Measurements from ENCODE around the gene EPB41L1. TPM values are rescaled to one million over a fixed set of nuclear protein-coding genes. Genes with fewer than 3 reads are reported as not detected.
A peak's percentile ranks its signal among the peaks of the same experiment; 100 is the strongest.

EPB41L1 gene
- polyA plus RNA-seq, 4 donors, result 63.6 to 81.6 (median 71.9) TPM

- no peak for DNase-seq (ENCODE audit: low read depth in 4 of 4, low spot score in 2 of 4)
Measured at GRCh38 chr20:36216314-36217025, 61.9 kb downstream of the EPB41L1 start.

- DNase-seq (ENCODE audit: low read depth in 4 of 4, low spot score in 2 of 4), result no peak
Measured at GRCh38 chr20:36217226-36217625, 62.7 kb downstream of the EPB41L1 start.

GRCh38 chr20:36218380-36219064 lies 64.0 kb downstream of the EPB41L1 start:
- no peak for DNase-seq (ENCODE audit: low read depth in 4 of 4, low spot score in 2 of 4)

DNA sequence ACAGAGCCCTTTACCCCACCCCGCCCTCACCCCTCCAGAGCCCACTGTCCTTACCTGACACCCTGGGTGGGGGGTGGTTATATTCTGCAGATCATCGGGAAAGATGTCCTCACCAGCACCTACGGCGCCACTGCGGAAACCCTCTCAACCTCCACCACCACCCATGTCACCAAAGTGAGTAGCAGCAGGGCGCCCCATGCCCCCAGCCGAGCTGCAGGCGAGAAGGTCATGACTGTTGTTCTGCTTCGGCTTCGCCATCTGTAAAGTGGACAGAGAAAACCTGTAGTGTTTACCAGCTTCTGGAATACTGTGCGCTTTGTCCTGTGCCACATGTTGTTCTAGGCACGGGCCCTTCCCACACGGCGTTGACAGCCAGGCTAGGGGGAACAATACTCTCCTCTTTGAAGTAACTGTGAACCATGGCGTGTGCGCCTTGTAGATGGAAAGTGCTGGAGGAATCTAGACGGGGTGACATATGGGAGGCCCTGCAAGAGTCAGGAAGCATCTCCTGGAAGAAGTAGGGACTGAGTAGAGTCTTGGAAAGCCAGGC lies 65.2 kb downstream of the EPB41L1 start:
- no peak for DNase-seq (ENCODE audit: low read depth in 4 of 4, low spot score in 2 of 4)

GRCh38 chr20:36225666-36226065 lies 71.1 kb downstream of the EPB41L1 start:
- no peak for DNase-seq (ENCODE audit: low read depth in 4 of 4, low spot score in 2 of 4)

DNA sequence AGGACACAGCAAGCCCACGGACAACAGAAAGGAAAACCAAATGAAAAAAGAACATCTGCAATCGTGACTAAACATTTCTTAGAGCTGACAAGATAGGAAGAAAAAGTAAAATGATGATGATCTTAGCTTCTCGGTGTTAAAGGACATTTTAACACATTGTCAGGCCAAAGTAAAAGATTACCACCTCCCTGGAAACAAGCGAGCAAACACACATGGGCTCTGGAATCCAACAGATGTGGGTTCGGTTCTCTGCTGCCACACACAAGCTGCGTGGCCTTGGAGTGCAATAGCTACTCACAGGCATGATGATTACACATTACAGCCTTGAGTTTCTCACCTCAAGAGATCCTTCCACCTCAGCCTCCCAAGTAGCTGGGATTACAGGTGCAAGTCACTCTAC lies 74.2 kb downstream of the EPB41L1 start:
- DNase-seq (ENCODE audit: low read depth in 4 of 4, low spot score in 2 of 4), result no peak

DNA sequence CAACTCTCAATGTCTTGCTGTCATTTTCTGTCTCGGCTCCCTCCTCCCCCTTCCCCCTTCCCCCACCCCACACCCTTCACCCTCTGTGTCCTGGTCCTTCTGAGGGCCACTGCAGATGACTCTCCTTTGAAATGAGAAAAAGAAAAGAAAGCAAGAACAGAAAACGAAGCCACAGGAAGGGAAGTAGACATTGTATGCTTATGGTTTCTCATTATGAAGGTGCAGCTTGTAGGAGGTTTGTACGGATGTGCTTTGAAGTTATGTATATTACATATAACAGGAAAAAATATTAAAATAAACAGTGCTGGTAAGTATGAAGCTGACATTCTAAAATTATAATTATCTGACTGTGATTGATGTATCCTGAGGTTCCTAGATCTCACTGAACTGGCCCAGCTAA lies 75.5 kb downstream of the EPB41L1 start:
- no peak for DNase-seq (ENCODE audit: low read depth in 4 of 4, low spot score in 2 of 4)

DNA sequence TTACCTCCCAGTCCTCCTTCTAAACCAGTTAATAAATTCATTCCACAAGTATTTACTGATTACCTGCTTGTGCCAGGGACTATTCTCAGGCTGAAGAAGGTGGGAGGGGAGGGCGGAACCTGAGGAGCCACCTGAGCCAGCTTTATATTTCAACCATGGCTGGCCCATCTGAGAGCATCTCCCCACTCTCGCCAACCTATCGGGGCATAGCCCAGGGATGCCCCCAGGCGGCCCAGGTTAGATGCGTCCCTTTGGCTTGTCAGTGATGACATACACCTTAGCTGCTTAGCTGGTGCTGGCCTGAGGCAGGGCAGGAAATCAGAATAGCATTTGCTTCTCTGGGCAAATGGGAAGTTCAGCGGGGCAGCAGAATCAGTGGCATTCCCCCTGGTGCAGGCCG lies 76.8 kb downstream of the EPB41L1 start:
- no peak for DNase-seq (ENCODE audit: low read depth in 4 of 4, low spot score in 2 of 4)

DNA sequence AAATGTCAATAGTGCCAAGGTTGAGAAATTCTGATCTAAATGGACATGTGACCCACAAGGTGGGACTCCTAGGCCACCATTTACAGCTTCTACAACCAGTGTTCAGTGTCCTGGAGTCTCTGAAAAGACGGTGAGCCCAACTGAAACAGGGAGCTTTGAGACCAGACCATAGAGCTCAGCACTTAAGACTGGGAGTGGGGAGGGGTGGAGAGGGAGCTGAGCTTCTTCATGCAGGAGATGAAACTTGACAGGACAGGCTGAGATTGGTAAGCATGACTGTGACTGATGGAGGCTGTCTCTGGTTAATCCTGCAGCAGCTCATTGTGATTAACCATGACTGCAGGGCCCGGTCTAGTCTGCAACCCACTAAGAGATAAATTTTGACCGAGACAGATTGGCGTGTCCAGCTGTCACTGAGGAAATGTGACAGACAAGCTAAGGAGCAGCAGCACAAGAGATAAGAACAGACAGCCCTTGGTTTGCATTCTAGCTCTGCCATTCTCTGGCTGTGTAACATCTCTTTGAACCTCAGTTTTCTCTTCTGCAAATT lies 80.3 kb downstream of the EPB41L1 start:
- no peak for DNase-seq (ENCODE audit: low read depth in 4 of 4, low spot score in 2 of 4)

- peak; percentile 47 to 70 (median 62) for DNase-seq (ENCODE audit: low read depth in 4 of 4, low spot score in 2 of 4)
Measured at GRCh38 chr20:36235892-36236785, 81.6 kb downstream of the EPB41L1 start, which contains the start of gene AAR2. TSS of gene AAR2 (plus strand) at chr20:36236478. CDS start at chr20:36239869, 3,391 bp downstream.

- DNase-seq (ENCODE audit: low read depth in 4 of 4, low spot score in 2 of 4), result no peak
Measured at GRCh38 chr20:36236786-36237121, 82.2 kb downstream of the EPB41L1 start.

GRCh38 chr20:36237477-36237876 lies 82.9 kb downstream of the EPB41L1 start:
- no peak for DNase-seq (ENCODE audit: low read depth in 4 of 4, low spot score in 2 of 4)

GRCh38 chr20:36238153-36238552 lies 83.6 kb downstream of the EPB41L1 start:
- no peak for DNase-seq (ENCODE audit: low read depth in 4 of 4, low spot score in 2 of 4)

DNA sequence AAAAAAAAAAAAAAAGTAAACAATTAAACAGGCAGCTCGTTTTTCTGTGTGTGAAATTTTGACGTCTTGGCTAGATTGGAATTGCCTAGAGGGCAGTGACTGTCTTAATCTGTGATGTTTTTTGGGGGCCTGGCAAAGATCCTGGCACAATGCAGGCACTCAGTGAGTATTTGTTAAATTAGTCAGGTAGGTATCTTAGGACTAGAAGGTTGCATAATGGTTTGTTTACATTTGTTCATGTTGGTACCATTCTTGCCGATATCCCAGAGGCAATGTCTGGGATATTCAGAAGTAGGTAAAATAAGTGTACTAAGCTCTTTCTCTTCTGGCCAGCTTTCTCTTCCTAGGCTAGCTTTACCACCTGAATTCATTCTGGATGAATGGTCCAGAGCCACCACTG lies 84.2 kb downstream of the EPB41L1 start:
- DNase-seq (ENCODE audit: low read depth in 4 of 4, low spot score in 2 of 4), result no peak

DNA sequence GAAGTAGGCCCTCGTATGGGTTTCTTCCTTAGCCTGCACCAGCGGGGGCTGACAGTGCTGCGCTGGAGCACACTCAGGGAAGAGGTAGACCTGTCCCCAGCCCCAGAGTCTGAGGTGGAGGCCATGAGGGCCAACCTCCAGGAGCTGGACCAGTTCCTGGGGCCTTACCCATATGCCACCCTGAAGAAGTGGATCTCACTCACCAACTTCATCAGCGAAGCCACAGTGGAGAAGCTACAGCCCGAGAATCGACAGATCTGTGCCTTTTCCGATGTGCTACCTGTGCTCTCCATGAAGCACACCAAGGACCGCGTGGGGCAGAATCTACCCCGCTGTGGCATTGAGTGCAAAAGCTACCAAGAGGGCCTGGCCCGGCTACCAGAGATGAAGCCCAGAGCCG lies 85.5 kb downstream of the EPB41L1 start:
- DNase-seq (ENCODE audit: low read depth in 4 of 4, low spot score in 2 of 4), result no peak

DNA sequence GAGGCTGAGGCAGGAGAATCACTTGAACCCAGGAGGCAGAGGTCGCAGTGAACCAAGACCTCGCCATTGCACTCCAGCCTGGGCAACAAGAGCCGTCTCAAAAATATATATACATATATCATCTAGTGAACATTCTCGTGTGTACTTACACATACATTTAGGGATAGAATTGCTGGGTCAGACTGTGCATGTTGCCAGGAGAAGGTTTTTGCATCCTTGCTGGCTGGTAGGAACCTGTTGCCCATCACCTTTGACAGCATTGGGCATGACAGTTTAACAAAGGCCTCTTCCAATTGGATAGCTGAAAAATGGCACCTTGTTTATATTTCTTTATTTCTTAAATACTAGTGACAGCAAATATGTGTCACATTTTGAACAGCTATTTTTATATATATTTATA lies 87.1 kb downstream of the EPB41L1 start:
- DNase-seq (ENCODE audit: low read depth in 4 of 4, low spot score in 2 of 4), result no peak

DNA sequence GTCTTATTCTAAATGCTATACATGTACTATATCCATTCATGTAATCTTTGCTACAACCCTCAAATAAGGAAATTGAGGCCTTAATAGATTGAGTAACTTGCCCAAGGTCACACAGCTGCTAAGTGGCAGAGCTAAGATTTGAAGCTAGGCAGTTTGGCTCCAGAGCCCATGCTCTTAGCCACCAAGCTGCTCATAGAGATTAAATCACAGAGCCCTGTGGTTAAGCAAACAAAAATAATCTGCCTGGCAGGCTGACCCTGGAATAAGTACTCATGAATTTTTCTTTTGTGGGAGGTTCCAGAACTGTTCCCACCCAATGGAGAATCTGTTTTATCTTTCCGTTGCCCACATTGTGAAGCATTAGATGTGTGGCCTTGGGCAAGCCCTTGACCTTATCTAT lies 89.2 kb downstream of the EPB41L1 start:
- no peak for DNase-seq (ENCODE audit: low read depth in 4 of 4, low spot score in 2 of 4)

DNA sequence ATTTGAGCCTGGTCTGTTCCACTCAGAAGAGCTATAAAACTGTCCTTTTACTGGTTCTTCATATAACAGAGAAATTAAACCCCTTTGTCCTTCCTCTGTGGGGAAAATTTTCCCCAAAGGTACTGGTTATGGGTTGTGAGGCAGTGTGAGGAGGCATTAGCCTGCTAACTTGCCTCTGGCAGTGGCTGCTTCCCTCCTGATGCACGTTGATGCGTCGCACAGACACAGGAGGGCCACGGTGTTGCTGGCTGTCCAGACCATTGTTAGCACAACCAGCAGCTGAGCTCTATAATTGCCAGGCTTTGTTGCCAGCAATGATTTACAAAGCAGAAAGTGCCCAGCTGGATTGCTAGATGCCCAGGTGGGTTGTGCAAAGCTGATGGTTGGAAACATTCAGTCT lies 91.9 kb downstream of the EPB41L1 start:
- no peak for DNase-seq (ENCODE audit: low read depth in 4 of 4, low spot score in 2 of 4)

- DNase-seq (ENCODE audit: low read depth in 4 of 4, low spot score in 2 of 4), result no peak
Measured at GRCh38 chr20:36248836-36249235, 94.3 kb downstream of the EPB41L1 start.

- DNase-seq (ENCODE audit: low read depth in 4 of 4, low spot score in 2 of 4), result no peak
Measured at GRCh38 chr20:36249450-36249849, 94.9 kb downstream of the EPB41L1 start.

GRCh38 chr20:36251426-36251825 lies 96.9 kb downstream of the EPB41L1 start:
- DNase-seq (ENCODE audit: low read depth in 4 of 4, low spot score in 2 of 4), result no peak

Data from left renal cortex interstitium (tissue), 4 donors.